Choroid plexus epithelial cell (primary cell): Measurements from ENCODE around the gene CRACR2B.

Experiments used
- DNase-seq: peaks from one replicate; pipeline ENCODE4 v3.0.0-alpha.2; 2010; ENCODE audit warnings: low read depth
- H3K4me3 ChIP-seq: 2 replicates; pipeline ENCODE4 v1.5.1; 2011; ENCODE audit warnings: low read depth, mild to moderate bottlenecking, control low read depth, low read length, moderate library complexity
- CTCF ChIP-seq: conservative IDR thresholded peaks from 2 replicates; pipeline ENCODE4 v1.5.1; 2011; ENCODE audit warnings: low read depth, mild to moderate bottlenecking, control low read depth, inconsistent platforms, low read length, moderate library complexity

CRACR2B gene

GRCh38 chr11:870127-870413 is 42.4 kb downstream of the CRACR2B start:
- DNase-seq = no peak
- no peak overlapping the region for H3K4me3 ChIP-seq
- peak; percentile 38 for TF ChIP-seq CTCF

GRCh38 chr11:870418-870817 is 42.7 kb downstream of the CRACR2B start:
- no peak overlapping the region for H3K4me3 ChIP-seq
- no peak for DNase-seq
- TF ChIP-seq CTCF = no peak

- no peak for DNase-seq
- TF ChIP-seq CTCF = no peak
- H3K4me3 ChIP-seq = no peak overlapping the region
These were observed 43.8 kb downstream of the CRACR2B start for GRCh38 chr11:871472-871871.

GRCh38 chr11:872799-873198 is 45.1 kb downstream of the CRACR2B start:
- no peak for DNase-seq
- no peak overlapping the region for H3K4me3 ChIP-seq
- TF ChIP-seq CTCF = no peak

- no peak for DNase-seq
- H3K4me3 ChIP-seq = no peak overlapping the region
- TF ChIP-seq CTCF = no peak
These were observed 46.0 kb downstream of the CRACR2B start for GRCh38 chr11:873706-874105.

- TF ChIP-seq CTCF = no peak
- no peak for DNase-seq
- H3K4me3 ChIP-seq = no peak overlapping the region
These were observed 47.5 kb downstream of the CRACR2B start for GRCh38 chr11:875203-875602.

GRCh38 chr11:875769-876301 is 48.1 kb downstream of the CRACR2B start:
- DNase-seq = no peak
- TF ChIP-seq CTCF = no peak
- H3K4me3 ChIP-seq = no peak overlapping the region
